HG03064 (cell line): ENCODE results near the gene PCDHB14.
"Not testable (repeated sequence)": the region's sequence is repeated elsewhere in the genome, so short reads cannot be mapped to it uniquely, and the experiment has no call there.

ENCODE experiments used
- ATAC-seq: cut with Tn5 transposase; IDR thresholded peaks from one replicate; pipeline ENCODE4 v1.9.1; 2021; ENCODE audit warnings: low read depth; ENCODE audit not compliant: unreplicated experiment

The PCDHB14 gene

GRCh38 chr5:141208478-141208877 is 14.7 kb upstream of the PCDHB14 start, which contains the start of gene PCDHB12:
PCDHB12 (plus strand) TSS chr5:141208719; CDS start chr5:141208908, 189 bp downstream.
- ATAC-seq: no peak

DNA sequence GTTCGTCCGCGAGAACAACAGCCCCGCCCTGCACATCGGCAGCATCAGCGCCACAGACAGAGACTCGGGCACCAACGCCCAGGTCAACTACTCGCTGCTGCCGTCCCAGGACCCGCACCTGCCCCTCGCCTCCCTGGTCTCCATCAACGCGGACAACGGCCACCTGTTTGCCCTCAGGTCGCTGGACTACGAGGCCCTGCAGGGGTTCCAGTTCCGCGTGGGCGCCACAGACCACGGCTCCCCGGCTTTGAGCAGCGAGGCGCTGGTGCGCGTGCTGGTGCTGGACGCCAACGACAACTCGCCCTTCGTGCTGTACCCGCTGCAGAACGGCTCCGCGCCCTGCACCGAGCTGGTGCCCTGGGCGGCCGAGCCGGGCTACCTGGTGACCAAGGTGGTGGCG is 12.9 kb upstream of the PCDHB14 start:
- not testable (repeated sequence) for ATAC-seq

- ATAC-seq: not testable (repeated sequence)
These were observed 12.3 kb upstream of the PCDHB14 start for GRCh38 chr5:141210849-141211248.

- not testable (repeated sequence) for ATAC-seq
These were observed 9.3 kb upstream of the PCDHB14 start, which contains the start of gene PCDHB13 for GRCh38 chr5:141213656-141214339. PCDHB13 (plus strand) TSS chr5:141213919; CDS start chr5:141214124, 205 bp downstream.

DNA sequence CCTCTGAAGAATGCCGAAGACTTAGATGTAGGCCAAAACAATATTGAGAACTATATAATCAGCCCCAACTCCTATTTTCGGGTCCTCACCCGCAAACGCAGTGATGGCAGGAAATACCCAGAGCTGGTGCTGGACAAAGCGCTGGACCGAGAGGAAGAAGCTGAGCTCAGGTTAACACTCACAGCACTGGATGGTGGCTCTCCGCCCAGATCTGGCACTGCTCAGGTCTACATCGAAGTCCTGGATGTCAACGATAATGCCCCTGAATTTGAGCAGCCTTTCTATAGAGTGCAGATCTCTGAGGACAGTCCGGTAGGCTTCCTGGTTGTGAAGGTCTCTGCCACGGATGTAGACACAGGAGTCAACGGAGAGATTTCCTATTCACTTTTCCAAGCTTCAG is 8.6 kb upstream of the PCDHB14 start:
- ATAC-seq: not testable (repeated sequence)

GRCh38 chr5:141215504-141215903 is 7.6 kb upstream of the PCDHB14 start:
- not testable (repeated sequence) for ATAC-seq

GRCh38 chr5:141216035-141216434 is 7.1 kb upstream of the PCDHB14 start:
- ATAC-seq: not testable (repeated sequence)

- ATAC-seq: not testable (repeated sequence)
These were observed 1.7 kb downstream of the PCDHB14 start for GRCh38 chr5:141224844-141225243.

GRCh38 chr5:141225421-141225820 is 2.3 kb downstream of the PCDHB14 start:
- ATAC-seq: not testable (repeated sequence)

- ATAC-seq: no peak
These were observed 11.0 kb downstream of the PCDHB14 start for GRCh38 chr5:141234109-141234667.

DNA sequence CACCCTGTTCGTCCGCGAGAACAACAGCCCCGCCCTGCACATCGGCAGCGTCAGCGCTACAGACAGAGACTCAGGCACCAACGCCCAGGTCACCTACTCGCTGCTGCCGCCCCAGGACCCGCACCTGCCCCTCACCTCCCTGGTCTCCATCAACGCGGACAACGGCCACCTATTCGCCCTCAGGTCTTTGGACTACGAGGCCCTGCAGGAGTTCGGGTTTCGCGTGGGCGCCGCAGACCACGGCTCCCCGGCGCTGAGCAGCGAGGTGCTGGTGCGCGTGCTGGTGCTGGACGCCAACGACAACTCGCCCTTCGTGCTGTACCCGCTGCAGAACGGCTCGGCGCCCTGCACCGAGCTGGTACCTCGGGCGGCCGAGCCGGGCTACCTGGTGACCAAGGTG is 12.8 kb downstream of the PCDHB14 start:
- ATAC-seq: not testable (repeated sequence)

GRCh38 chr5:141236516-141237313 is 13.6 kb downstream of the PCDHB14 start:
- ATAC-seq: no peak

- no peak for ATAC-seq
These were observed 18.4 kb downstream of the PCDHB14 start for GRCh38 chr5:141241496-141241895.

GRCh38 chr5:141245250-141245717 is 22.1 kb downstream of the PCDHB14 start, which contains the start of gene PCDHB15:
PCDHB15 (plus strand) TSS chr5:141245395; CDS start chr5:141245579, 184 bp downstream.
- ATAC-seq: no peak

DNA sequence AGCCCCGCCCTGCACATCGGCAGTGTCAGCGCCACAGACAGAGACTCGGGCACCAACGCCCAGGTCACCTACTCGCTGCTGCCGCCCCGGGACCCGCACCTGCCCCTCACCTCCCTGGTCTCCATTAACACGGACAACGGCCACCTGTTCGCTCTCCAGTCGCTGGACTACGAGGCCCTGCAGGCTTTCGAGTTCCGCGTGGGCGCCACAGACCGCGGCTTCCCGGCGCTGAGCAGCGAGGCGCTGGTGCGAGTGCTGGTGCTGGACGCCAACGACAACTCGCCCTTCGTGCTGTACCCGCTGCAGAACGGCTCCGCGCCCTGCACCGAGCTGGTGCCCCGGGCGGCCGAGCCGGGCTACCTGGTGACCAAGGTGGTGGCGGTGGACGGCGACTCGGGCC is 23.8 kb downstream of the PCDHB14 start:
- ATAC-seq: not testable (repeated sequence)

DNA sequence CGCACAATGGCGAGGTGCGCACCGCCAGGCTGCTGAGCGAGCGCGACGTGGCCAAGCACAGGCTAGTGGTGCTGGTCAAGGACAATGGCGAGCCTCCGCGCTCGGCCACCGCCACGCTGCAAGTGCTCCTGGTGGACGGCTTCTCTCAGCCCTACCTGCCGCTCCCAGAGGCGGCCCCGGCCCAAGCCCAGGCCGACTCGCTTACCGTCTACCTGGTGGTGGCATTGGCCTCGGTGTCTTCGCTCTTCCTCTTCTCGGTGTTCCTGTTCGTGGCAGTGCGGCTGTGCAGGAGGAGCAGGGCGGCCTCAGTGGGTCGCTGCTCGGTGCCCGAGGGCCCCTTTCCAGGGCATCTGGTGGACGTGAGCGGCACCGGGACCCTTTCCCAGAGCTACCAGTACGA is 24.3 kb downstream of the PCDHB14 start:
- not testable (repeated sequence) for ATAC-seq

DNA sequence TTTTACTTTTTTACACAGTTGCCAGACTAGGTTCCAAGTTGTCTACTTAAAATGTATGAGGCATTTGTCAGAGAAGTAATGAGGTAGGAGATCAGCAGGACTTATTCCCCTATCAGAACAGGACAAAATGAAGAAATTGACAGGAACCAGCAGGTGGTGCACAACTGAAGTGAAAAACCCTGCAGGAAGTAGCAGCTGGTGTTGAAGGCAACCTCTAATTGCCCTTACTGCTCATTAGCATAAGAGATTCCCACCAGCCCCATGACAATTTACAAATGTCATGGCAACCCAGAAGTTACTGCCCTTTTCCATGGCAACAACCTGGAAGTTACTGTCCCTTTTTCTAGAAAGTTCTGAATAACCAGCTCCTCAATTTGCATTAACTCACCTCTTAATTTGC is 27.4 kb downstream of the PCDHB14 start:
- ATAC-seq: no peak

GRCh38 chr5:141258464-141258863 is 35.3 kb downstream of the PCDHB14 start:
- no peak for ATAC-seq

GRCh38 chr5:141258948-141259347 is 35.8 kb downstream of the PCDHB14 start:
- ATAC-seq: no peak

DNA sequence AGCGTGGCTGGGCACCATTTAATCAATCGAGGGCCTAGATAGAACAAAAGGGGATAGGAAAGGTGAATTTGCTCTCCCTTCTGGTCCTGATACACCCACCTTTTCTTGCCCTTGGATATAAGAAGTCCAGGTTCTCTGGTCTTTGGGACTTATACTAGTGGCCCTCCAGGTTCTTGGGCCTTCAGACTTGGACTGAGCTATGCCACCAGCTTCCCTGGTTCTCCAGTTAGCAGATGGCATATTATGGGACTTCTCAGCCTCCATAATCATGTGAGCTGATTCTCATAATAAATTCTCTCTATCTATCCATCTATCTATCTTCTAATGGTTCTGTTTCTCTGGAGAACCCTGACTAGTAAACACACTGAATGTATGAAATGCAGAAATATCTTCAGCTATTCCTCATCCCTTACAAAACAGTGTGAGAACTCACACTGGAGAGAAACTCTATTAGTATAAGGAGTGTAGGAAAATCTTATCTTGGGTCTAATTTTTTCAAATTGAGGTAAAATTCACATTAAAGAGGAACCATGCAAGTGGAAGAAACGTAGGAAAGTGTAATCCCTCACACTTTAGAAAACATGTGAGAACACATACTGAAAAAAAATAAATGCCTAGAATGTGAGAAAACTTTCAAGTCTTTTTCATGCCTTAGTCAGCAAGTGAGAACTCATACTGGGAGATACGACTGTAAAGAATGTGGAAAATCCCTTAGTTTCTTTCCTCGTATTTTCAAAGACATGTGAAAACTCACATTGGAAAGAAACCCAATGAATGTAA is 37.5 kb downstream of the PCDHB14 start:
- ATAC-seq: no peak
